ENCODE data around the gene FCHSD2.
A peak's percentile ranks its signal among the peaks of the same experiment; 100 is the strongest.

Gene FCHSD2

GRCh38 chr11:73059915-73060314, 82.2 kb downstream of the FCHSD2 start:
- Histone ChIP-seq H3K36me3 (ENCODE audit: control insufficient read depth in 2 of 2, insufficient read depth in 1 of 2, low read length in 2 of 2) (no peaks in the 10 kb centered on the region), H3K9me3 (ENCODE audit: control insufficient read depth, insufficient read depth, low read depth, low read length) (no peaks in the 10 kb centered on the region), H3K4me3 (ENCODE audit: low read depth, low read length) (no peak overlapping the region), H3K4me1 (ENCODE audit: control insufficient read depth, insufficient read depth, low read length) (no peaks in the 10 kb centered on the region), H3K27ac (ENCODE audit: extremely low read depth, low read depth, low read length) (no peak overlapping the region)
- TF ChIP-seq ZNF529 (tag by site-specific recombination; IDR thresholded peaks at IDR 0.05; ENCODE audit: insufficient replicate concordance) (no peak), ZNF280C (tag by site-specific recombination; IDR thresholded peaks at IDR 0.05) (no peak), ZNF76 (tag by site-specific recombination; IDR thresholded peaks at IDR 0.05; ENCODE audit: borderline replicate concordance, low read depth) (no peak), ZFP41 (tag by site-specific recombination; IDR thresholded peaks at IDR 0.05; ENCODE audit: borderline replicate concordance) (no peak), ZNF10 (tag by site-specific recombination; IDR thresholded peaks at IDR 0.05) (no peak), ZNF488 (tag by site-specific recombination; IDR thresholded peaks at IDR 0.05) (no peak), ZNF394 (tag by site-specific recombination; IDR thresholded peaks at IDR 0.05; ENCODE audit: borderline replicate concordance) (no peak), ZNF561 (tag by site-specific recombination; IDR thresholded peaks at IDR 0.05; ENCODE audit: borderline replicate concordance) (no peak), ZNF214 (tag by site-specific recombination; IDR thresholded peaks at IDR 0.05; ENCODE audit: borderline replicate concordance) (no peak), SP7 (tag by site-specific recombination; IDR thresholded peaks at IDR 0.05) (no peak), ZNF629 (tag by site-specific recombination; IDR thresholded peaks at IDR 0.05) (no peak), ZBTB6 (tag by site-specific recombination; IDR thresholded peaks at IDR 0.05) (no peak)
- POLR2A ChIA-PET = no interaction called here
- CTCF ChIA-PET = no interaction called here

GRCh38 chr11:73058989-73059674, 83.0 kb downstream of the FCHSD2 start:
- Histone ChIP-seq H3K4me3 (ENCODE audit: low read depth, low read length) (no peak overlapping the region), H3K4me1 (ENCODE audit: control insufficient read depth, insufficient read depth, low read length) (no peaks in the 10 kb centered on the region), H3K27ac (ENCODE audit: extremely low read depth, low read depth, low read length) (no peak overlapping the region), H3K36me3 (ENCODE audit: control insufficient read depth in 2 of 2, insufficient read depth in 1 of 2, low read length in 2 of 2) (no peaks in the 10 kb centered on the region), H3K9me3 (ENCODE audit: control insufficient read depth, insufficient read depth, low read depth, low read length) (no peaks in the 10 kb centered on the region)
- ChIA-PET POLR2A (no interaction called here), CTCF (no interaction called here)
- TF ChIP-seq PRDM6 (tag by site-specific recombination; IDR thresholded peaks at IDR 0.05) (peak; percentile 15; the same call in 1 of the 2 replicates), ZNF18 (tag by site-specific recombination; IDR thresholded peaks at IDR 0.05) (no peak), ZNF791 (tag by site-specific recombination; IDR thresholded peaks at IDR 0.05) (no peak), ZNF324 (tag by site-specific recombination; IDR thresholded peaks at IDR 0.05) (no peak)

All from HEK293 (cell line).